HG03520 (cell line): ENCODE measurements around the gene S1PR1.
"Not testable (repeated sequence)": the region's sequence is repeated elsewhere in the genome, so short reads cannot be mapped to it uniquely, and the experiment has no call there.

Source experiments
- ATAC-seq: cut with Tn5 transposase; IDR thresholded peaks from one replicate; pipeline ENCODE4 v1.9.1; 2021; ENCODE audit warnings: mild to moderate bottlenecking, moderate library complexity; ENCODE audit not compliant: unreplicated experiment

S1PR1 gene

GRCh38 chr1:101236516-101237228 lies at the start of gene S1PR1:
S1PR1 (plus strand) TSS chr1:101237019; CDS start chr1:101238985, 1,966 bp downstream.
- peak; percentile 7 for ATAC-seq

GRCh38 chr1:101187297-101187696 lies 49.5 kb upstream of the S1PR1 start:
- no peak for ATAC-seq

GRCh38 chr1:101188331-101188730 lies 48.5 kb upstream of the S1PR1 start:
- ATAC-seq = no peak

GRCh38 chr1:101188968-101189367 lies 47.9 kb upstream of the S1PR1 start:
- ATAC-seq = not testable (repeated sequence)

- no peak for ATAC-seq
Measured at GRCh38 chr1:101190441-101190840, 46.4 kb upstream of the S1PR1 start.

GRCh38 chr1:101191049-101191448 lies 45.8 kb upstream of the S1PR1 start:
- no peak for ATAC-seq

GRCh38 chr1:101193733-101194169 lies 43.1 kb upstream of the S1PR1 start:
- no peak for ATAC-seq

- no peak for ATAC-seq
Measured at GRCh38 chr1:101194746-101195145, 42.1 kb upstream of the S1PR1 start.

- ATAC-seq = no peak
Measured at GRCh38 chr1:101196668-101197067, 40.2 kb upstream of the S1PR1 start.

GRCh38 chr1:101198842-101199636 lies 37.8 kb upstream of the S1PR1 start:
- ATAC-seq = peak; percentile 98

- ATAC-seq = no peak
Measured at GRCh38 chr1:101199637-101199982, 37.2 kb upstream of the S1PR1 start.

- ATAC-seq = no peak
Measured at GRCh38 chr1:101200513-101200912, 36.3 kb upstream of the S1PR1 start.

- no peak for ATAC-seq
Measured at GRCh38 chr1:101203820-101204540, 32.8 kb upstream of the S1PR1 start.

- no peak for ATAC-seq
Measured at GRCh38 chr1:101205457-101205856, 31.4 kb upstream of the S1PR1 start.

GRCh38 chr1:101206139-101206538 lies 30.7 kb upstream of the S1PR1 start:
- ATAC-seq = not testable (repeated sequence)

GRCh38 chr1:101207271-101207670 lies 29.5 kb upstream of the S1PR1 start:
- not testable (repeated sequence) for ATAC-seq

- no peak for ATAC-seq
Measured at GRCh38 chr1:101207891-101208290, 28.9 kb upstream of the S1PR1 start.

GRCh38 chr1:101215363-101216011 lies 21.3 kb upstream of the S1PR1 start:
- ATAC-seq = no peak

GRCh38 chr1:101216623-101217022 lies 20.2 kb upstream of the S1PR1 start:
- no peak for ATAC-seq

GRCh38 chr1:101217148-101217547 lies 19.7 kb upstream of the S1PR1 start:
- ATAC-seq = no peak

GRCh38 chr1:101218968-101219367 lies 17.9 kb upstream of the S1PR1 start:
- ATAC-seq = not testable (repeated sequence)
